ENCODE results near the gene INF2.

INF2 gene

DNA sequence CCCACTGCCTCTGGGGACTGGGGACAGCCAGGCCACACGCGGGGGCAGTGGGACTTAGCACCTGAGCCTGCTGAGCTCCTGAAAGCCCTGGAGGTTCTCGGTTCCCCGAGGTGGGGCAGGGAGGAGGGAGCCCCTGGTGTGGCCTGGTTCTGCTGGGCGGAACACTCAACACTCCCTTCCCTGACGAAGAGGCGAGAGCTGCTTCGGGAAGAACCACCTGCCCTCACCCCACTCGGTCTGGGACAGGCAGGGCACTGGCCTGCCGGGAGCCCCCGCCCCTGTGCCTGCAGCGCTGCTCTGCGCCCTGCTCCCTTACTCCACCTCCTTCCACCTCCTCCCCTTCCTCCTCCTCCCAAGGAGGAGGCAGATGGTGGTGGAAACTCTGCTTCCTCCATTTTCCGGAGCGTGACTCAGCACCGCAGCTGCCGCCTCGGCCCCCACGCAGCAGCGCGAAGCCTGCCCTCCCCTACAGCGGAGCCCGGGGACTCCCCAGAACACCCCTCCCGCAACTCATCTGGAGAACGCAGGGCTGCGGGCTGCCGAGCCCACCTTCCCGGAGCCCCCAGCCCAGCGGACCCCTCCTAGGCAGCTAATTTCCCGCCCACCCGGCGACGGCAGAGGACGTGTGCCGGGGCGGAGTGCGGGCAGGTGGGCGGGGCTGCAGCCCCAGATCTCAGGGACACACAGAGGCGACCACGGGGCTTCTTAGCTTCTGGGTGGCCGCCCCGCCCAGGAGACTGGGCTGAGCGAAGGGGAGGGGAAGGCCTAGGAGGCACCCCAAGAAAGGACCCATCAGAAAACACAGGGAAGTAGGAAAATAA is 11.7 kb upstream of the INF2 start:
- peak; percentile 95 for DNase-seq

- no peak for DNase-seq
These were observed 11.1 kb upstream of the INF2 start for GRCh38 chr14:104678346-104678745.

- no peak for DNase-seq
These were observed 10.3 kb upstream of the INF2 start for GRCh38 chr14:104678901-104679705.

- DNase-seq, result peak; percentile 86
These were observed 9.2 kb upstream of the INF2 start for GRCh38 chr14:104680056-104680805.

GRCh38 chr14:104680806-104681688 is 8.4 kb upstream of the INF2 start:
- peak; percentile 81 for DNase-seq

GRCh38 chr14:104681689-104682074 is 7.7 kb upstream of the INF2 start:
- DNase-seq, result peak; percentile 97

GRCh38 chr14:104682107-104682593 is 7.3 kb upstream of the INF2 start:
- peak; percentile 98 for DNase-seq

GRCh38 chr14:104683653-104684448 is 5.6 kb upstream of the INF2 start:
- no peak for DNase-seq

GRCh38 chr14:104684449-104684821 is 5.0 kb upstream of the INF2 start:
- no peak for DNase-seq

GRCh38 chr14:104685216-104685997 is 4.0 kb upstream of the INF2 start:
- DNase-seq, result peak; percentile 85

- no peak for DNase-seq
These were observed 3.3 kb upstream of the INF2 start for GRCh38 chr14:104685998-104686610.

GRCh38 chr14:104686624-104687517 is 2.5 kb upstream of the INF2 start:
- no peak for DNase-seq

- peak; percentile 96 for DNase-seq
These were observed 1.6 kb upstream of the INF2 start for GRCh38 chr14:104687601-104688504.

- no peak for DNase-seq
These were observed 811 bp upstream of the INF2 start for GRCh38 chr14:104688505-104689108.

DNA sequence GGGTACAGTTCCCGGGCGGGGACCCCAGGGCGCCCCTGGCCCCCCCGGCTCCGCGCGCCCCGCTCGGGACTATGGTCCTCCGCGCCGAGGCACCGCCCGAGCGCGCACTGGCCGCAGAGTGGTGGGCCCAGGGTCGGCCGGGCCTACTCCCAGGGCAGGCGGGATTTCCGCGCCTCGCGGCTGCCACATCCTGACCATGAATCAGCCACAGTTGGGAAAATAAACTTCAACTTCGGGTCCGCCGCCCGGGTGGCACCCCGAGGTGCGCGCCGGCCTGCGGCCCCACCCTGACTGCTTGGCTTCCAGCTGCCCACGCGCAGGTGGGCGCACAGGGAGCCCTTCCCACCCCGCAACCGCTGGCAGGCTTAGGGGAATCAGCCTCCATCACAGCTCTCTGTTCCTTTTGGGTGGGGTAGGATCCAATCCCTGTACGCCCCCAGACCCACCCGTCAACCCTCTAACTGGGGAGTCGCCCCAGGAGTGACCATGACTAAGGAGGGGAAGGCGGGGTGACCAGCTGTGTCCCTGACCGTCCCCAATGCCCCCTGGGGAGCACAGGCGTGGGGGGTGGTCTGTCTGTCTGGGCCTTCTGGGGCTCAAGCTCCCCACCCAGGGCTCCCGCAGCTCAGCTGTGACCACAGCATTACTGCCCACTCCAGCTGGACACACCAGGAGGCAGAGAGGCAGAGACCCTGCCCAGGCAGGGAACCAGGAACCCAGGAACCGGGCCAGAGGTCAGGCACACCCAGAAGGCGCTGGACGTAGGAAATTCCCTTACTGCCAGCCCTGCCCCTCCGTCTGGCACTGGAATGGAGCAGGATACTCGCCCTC is 678 bp downstream of the INF2 start:
- DNase-seq, result no peak

DNA sequence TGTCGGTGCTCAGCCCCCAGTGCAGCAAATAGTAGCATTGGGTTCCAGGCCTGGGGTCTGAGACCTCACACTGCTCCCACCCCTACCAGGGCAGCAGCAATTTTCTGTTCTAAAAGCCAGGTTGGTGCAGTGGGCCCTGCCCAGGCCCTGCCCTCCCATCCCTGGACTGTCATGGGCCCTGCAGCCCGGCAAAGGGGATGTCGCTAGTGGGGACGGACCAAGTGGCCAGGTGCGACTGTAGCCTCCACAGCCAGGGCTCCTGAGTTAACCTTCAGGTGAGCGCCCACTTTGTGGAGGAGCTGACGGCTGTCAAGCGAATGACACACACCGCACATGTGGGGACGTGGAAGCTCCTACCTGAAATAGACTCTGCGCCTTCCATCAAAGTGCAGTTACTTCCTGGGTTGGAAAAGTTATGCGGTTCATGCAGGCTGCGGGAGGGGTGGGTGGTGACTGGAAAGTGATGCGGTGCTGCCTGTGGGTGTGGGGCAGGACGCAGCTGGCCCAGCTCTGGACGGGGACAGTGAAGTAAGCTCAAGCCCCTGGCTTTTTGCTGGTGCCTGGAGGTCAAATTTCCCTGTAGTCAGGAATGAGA is 1.5 kb downstream of the INF2 start:
- no peak for DNase-seq

All from islet precursor cell (in vitro differentiated cells).